ENCODE data around the gene AXIN2. TPM values are rescaled to one million over a fixed set of nuclear protein-coding genes. Genes with fewer than 3 reads are reported as not detected.

Gene AXIN2
- total and polyA plus RNA-seq, 10 of the 15 experiments (the other 5 are each of a cell fraction or from before 2014, with no cell fraction given) = 0.47 to 7.8 (median 3.1) TPM

- SMC1A ChIA-PET (ENCODE audit: uncharacterized antibody, unreplicated experiment) = no interaction called here
- FAIRE-seq = no peak
- no peak for TF ChIP-seq USF2 (IDR thresholded peaks at IDR 0.05; ENCODE audit: borderline replicate concordance, low read depth, low read length)
- TF ChIP-seq STAT1 (conservative IDR thresholded peaks at IDR 0.05) = no peak
- TF ChIP-seq KDM1A (IDR thresholded peaks at IDR 0.05; ENCODE audit: borderline replicate concordance) = no peak
- TF ChIP-seq SRF (IDR thresholded peaks at IDR 0.05; ENCODE audit: low read depth in 2 of 2, low read length in 2 of 2) = no peak
- TF ChIP-seq E2F8 (IDR thresholded peaks at IDR 0.05; ENCODE audit: low read depth, partially characterized antibody) = no peak
- no peak for TF ChIP-seq MEF2A (IDR thresholded peaks at IDR 0.05; ENCODE audit: insufficient read depth, low read depth, low read length)
- TF ChIP-seq STAT3 (IDR thresholded peaks at IDR 0.05; ENCODE audit: low read depth, low read length) = no peak
- TF ChIP-seq, protein P1, sequence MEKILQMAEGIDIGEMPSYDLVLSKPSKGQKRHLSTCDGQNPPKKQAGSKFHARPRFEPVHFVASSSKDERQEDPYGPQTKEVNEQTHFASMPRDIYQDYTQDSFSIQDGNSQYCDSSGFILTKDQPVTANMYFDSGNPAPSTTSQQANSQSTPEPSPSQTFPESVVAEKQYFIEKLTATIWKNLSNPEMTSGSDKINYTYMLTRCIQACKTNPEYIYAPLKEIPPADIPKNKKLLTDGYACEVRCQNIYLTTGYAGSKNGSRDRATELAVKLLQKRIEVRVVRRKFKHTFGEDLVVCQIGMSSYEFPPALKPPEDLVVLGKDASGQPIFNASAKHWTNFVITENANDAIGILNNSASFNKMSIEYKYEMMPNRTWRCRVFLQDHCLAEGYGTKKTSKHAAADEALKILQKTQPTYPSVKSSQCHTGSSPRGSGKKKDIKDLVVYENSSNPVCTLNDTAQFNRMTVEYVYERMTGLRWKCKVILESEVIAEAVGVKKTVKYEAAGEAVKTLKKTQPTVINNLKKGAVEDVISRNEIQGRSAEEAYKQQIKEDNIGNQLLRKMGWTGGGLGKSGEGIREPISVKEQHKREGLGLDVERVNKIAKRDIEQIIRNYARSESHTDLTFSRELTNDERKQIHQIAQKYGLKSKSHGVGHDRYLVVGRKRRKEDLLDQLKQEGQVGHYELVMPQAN (conservative IDR thresholded peaks at IDR 0.05) = no peak
- TF ChIP-seq ZZZ3 (IDR thresholded peaks at IDR 0.05; ENCODE audit: control insufficient read depth, insufficient read length, low read depth) = no peak
- no peak for TF ChIP-seq TCF7 (IDR thresholded peaks at IDR 0.05; ENCODE audit: borderline replicate concordance)
- no peak for TF ChIP-seq SMAD1 (IDR thresholded peaks at IDR 0.05; ENCODE audit: low read depth, partially characterized antibody)
- no peak for TF ChIP-seq SMC3 (IDR thresholded peaks at IDR 0.05; ENCODE audit: borderline replicate concordance, low read length)
- no peak for TF ChIP-seq ZNF274 (IDR thresholded peaks at IDR 0.05; ENCODE audit: insufficient read depth, insufficient read length)
- no peak for TF ChIP-seq FOS (IDR thresholded peaks at IDR 0.05; ENCODE audit: borderline replicate concordance, extremely low read depth, insufficient read length)
Observed at GRCh38 chr17:65550075-65550662, 11.3 kb downstream of the AXIN2 start.

More at GRCh38 chr17:65550075-65550662, 11.3 kb downstream of the AXIN2 start:
- H3K9ac ChIP-seq (ENCODE audit: control insufficient read depth, insufficient read depth, low read length) = no peak overlapping the region
- H3K79me2 ChIP-seq (ENCODE audit: control insufficient read depth, insufficient read depth, low read length) = no peaks in the 10 kb centered on the region
- no peak overlapping the region for H2AFZ ChIP-seq (ENCODE audit: control insufficient read depth, low read depth, low read length)
- DNase-seq (ENCODE audit: low read depth, low spot score) (no peak), ATAC-seq (no peak)
- intact Hi-C loops (cut with micrococcal nuclease; ENCODE audit: unreplicated experiment) (no loop called here), in situ Hi-C loops (cut with MboI) (loop anchor here (5.0 to 25.0 kb wide), 2 partner anchors 253 to 588 kb away; no protein-coding TSS in a partner anchor)
- H3K27ac ChIP-seq (ENCODE audit: control insufficient read depth, insufficient read depth) = no peak overlapping the region
- 54% methylated on average over 9 of the region's 9 CpGs for WGBS (ENCODE audit: insufficient coverage, insufficient replicate concordance, low lambda C conversion rate, missing lambda C conversion rate)
- H3K36me3 ChIP-seq (ENCODE audit: control insufficient read depth in 2 of 2, insufficient read depth in 2 of 2, low read length in 1 of 2) = no peaks in the 10 kb centered on the region; a peak in 1 of 4 replicates
- POLR2A ChIA-PET = no interaction called here
- BruUV-seq (replicated peaks) = no TSS peak
- H4K20me1 ChIP-seq (ENCODE audit: control insufficient read depth, insufficient read depth) = no peaks in the 10 kb centered on the region
- H3K27me3 ChIP-seq (replicated peaks in 1 of 2; ENCODE audit: control insufficient read depth in 2 of 2, insufficient read depth in 2 of 2, low read length in 1 of 2) = no peaks in the 10 kb centered on the region
- no peaks in the 10 kb centered on the region for H3K9me3 ChIP-seq (replicated peaks; ENCODE audit: control insufficient read depth, insufficient read depth, low read length)
- H3K4me2 ChIP-seq (ENCODE audit: control insufficient read depth, insufficient read depth) = no peak overlapping the region
- H3K4me1 ChIP-seq (ENCODE audit: control insufficient read depth, insufficient read depth, low read length) = peaks cover 4% of the 10 kb centered on the region; the same call in 1 of the 2 replicates
- H3K4me3 ChIP-seq = no peak overlapping the region
- RAD21 ChIA-PET (ENCODE audit: unreplicated experiment) = no interaction called here
- CTCF ChIA-PET = interaction anchor here (1.3 kb wide), 1 partner anchor 9 kb away, joined by 3 read pairs; no protein-coding TSS in a partner anchor
